ENCODE measurements around the gene SH3PXD2A.

SH3PXD2A gene

DNA sequence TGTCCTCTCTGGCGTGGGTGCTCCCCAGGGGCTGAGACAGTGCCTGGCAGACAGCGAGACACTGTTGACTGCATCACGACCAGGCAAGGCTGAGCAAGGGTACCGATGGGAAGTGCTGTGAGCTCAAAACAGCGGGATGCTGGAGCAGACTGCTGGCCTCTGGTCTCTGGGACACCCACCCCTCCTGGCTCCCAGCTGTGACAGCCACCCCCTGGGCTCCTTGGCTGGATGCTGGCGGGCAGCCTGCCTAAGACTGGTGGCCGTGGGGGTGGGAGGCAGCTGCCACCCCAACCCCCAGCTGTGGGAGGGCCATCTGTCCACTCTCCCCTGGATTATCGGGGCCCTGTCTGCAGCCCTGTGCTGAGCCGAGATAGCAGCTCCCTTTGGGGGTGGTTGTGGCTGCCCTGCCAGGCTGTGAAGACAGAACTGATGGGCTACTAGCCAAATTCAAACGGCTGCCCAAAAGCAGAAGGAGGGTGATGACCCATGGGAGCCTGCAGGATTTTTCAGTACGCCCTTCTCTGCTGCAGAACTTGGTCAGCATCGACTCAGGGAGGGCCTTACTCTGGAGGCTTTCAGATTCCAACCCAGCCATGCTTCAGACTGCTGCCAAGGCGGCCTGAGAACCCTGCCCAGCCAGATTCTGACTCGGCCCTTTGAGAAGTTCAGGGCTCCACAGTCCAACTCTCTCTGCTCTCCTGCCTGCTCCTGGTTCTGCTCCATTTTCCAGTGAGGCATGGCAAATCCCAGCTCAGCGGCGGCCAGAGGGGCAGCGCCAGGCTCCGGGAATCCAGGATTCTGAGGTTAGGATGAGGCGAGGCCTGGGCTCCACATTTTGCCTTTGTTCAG lies 236.6 kb downstream of the SH3PXD2A start:
- Histone ChIP-seq H3K27ac (ENCODE audit: low read length) (peak overlapping the region; percentile 62), H3K36me3 (ENCODE audit: control insufficient read depth in 2 of 2, insufficient read depth in 2 of 2, low read length in 2 of 2) (peaks cover 29 to 36% of the 10 kb centered on the region in 2 donors), H3K9me3 (ENCODE audit: control insufficient read depth in 2 of 2, low read length in 2 of 2) (no peaks in the 10 kb centered on the region), H3K4me3 (ENCODE audit: low read length in 2 of 2) (peak overlapping the region in 1 of 2 donors; percentile 29), H3K4me1 (ENCODE audit: control insufficient read depth, insufficient read depth, low read length) (peaks cover 78% of the 10 kb centered on the region), H3K27me3 (ENCODE audit: control insufficient read depth in 1 of 2, insufficient read depth in 2 of 2, low read length in 2 of 2) (no peaks in the 10 kb centered on the region), H3K9ac (ENCODE audit: low read length in 2 of 2) (no peak overlapping the region)

DNA sequence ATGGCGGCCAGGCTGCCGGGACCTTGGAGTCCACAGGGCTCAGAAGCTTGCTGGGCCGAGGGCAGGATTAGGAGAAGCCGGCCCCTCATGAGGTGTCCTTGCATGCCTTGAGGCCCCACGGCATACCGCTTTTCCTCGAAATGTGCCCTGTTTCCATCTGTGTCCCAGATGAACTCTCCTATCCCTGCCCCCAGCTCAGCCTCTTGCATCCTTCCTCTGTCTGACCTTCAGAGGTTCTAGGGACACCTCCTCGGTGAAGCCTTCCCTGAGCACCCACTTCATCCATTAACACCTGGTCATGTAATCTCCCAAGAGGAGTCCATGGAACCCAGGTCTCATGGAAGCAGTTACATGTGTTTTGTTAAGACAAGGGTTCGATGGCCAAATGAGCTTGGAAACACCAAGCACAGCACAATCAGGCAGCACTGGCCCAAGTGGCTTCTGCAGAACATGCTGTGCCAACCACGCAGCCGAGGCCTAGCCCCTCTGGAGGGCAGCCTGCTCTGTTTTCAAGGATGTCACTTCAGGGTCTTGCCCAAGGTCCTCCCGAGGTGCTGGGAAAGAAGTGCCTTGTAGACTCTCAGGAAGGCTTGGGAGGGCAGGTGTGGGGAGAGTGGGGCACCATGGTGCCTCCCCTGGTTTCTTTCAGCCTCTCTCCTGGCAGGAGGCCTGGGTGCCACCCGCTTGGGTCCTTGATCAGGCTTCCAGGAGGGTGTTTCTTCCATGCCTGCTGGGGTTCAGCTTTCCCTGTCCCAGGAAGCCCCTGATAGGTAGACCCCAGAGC lies 237.6 kb downstream of the SH3PXD2A start:
- H3K9ac ChIP-seq (ENCODE audit: low read length in 2 of 2), result no peak overlapping the region
- peaks cover 76% of the 10 kb centered on the region for H3K4me1 ChIP-seq (ENCODE audit: control insufficient read depth, insufficient read depth, low read length)
- no peaks in the 10 kb centered on the region for H3K27me3 ChIP-seq (ENCODE audit: control insufficient read depth in 1 of 2, insufficient read depth in 2 of 2, low read length in 2 of 2)
- peaks cover 36 to 43% of the 10 kb centered on the region in 2 donors for H3K36me3 ChIP-seq (ENCODE audit: control insufficient read depth in 2 of 2, insufficient read depth in 2 of 2, low read length in 2 of 2)
- H3K4me3 ChIP-seq (ENCODE audit: low read length in 2 of 2), result no peak overlapping the region
- no peak overlapping the region for H3K27ac ChIP-seq (ENCODE audit: low read length)
- H3K9me3 ChIP-seq (ENCODE audit: control insufficient read depth in 2 of 2, low read length in 2 of 2), result no peaks in the 10 kb centered on the region

DNA sequence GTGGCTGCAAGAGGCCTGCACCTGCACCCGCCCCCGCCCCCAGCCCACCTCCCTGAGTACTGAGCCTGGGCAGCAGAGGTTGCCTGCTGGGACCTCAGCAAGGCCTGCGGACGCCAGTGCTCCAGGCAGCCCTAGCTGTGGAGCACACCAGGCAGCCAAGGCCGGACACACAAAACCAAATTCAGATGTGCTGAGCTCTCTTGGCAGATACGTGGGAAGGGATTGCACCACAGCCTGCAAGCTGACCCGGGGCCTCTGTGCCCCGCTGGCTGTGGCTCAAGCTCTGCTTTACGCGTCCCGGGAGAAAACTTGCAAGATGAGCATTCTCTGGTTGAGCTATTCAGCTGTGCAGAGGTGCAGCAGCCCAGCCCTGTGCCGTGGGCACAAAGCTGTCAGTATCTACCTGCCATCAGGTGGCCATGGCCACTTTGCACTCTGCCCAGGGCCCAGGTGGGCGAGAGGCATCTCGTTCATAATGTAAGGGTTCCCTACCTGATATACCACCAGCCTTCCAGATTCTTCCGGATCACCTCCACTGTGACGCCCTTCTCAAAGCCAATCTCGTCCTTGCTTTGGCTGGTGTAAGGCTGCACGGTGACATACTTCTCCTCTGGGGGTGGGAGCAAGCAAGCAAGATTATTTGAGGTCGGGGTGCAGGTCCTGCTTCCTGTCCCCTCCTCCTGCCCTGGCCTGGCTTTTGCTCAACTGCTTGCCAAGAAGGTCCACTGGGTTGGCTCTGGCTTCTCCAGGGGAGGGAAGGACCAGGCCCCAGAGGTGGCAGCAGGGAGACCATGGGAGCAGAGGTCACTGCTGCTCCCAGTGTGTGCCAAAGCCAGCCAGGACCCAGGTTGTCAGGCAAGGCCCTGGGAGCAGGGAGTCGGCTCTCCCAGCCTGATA lies 238.4 kb downstream of the SH3PXD2A start:
- no peak overlapping the region for H3K27ac ChIP-seq (ENCODE audit: low read length)
- no peaks in the 10 kb centered on the region for H3K9me3 ChIP-seq (ENCODE audit: control insufficient read depth in 2 of 2, low read length in 2 of 2)
- no peaks in the 10 kb centered on the region for H3K27me3 ChIP-seq (ENCODE audit: control insufficient read depth in 1 of 2, insufficient read depth in 2 of 2, low read length in 2 of 2)
- no peak overlapping the region for H3K4me3 ChIP-seq (ENCODE audit: low read length in 2 of 2)
- no peak overlapping the region for H3K9ac ChIP-seq (ENCODE audit: low read length in 2 of 2)
- peaks cover 43 to 47% of the 10 kb centered on the region in 2 donors for H3K36me3 ChIP-seq (ENCODE audit: control insufficient read depth in 2 of 2, insufficient read depth in 2 of 2, low read length in 2 of 2)
- peaks cover 73% of the 10 kb centered on the region for H3K4me1 ChIP-seq (ENCODE audit: control insufficient read depth, insufficient read depth, low read length)

DNA sequence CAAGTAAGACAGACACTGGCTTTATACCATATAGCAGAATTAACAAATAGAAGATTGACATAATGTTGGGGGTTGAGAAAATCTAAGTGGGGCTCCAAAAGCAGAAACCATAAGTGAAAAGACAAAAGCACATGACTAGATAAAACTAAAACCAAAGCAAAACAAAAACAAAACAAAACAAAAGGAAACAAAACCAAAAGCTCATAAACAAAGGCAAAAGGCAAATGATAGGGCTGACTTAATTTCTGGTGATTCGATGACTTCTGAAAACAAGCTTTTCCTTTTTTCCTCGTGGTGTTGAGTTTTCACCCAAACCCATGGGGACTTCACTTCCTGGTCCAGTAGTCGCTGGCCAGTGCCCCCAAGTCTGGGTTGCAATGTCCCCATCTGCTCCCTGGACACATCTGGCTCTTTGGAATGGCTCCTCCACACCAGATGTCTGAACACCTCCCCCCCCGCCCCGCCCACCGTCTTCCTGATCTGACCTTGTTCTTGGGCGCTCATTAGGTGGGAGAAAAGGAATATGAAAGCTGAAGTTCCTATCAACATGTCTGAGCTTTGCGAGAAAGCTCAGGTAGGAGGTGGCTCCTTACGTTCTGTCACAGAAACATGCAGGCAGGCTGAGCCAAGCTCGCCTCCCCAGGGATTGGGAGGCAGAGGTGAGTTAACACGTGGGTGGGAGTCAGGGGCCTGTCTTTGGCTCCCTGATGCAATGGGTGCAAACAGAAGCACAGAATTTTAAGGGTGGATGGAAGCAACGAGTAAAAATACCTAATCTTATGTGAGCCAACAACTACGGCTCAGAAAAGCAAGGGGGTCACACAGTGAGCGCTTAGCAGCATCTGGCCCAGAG lies 240.8 kb downstream of the SH3PXD2A start:
- Histone ChIP-seq H3K4me1 (ENCODE audit: control insufficient read depth, insufficient read depth, low read length) (peaks cover 60% of the 10 kb centered on the region), H3K27ac (ENCODE audit: low read length) (peak overlapping the region; percentile 18), H3K4me3 (ENCODE audit: low read length in 2 of 2) (no peak overlapping the region), H3K9me3 (ENCODE audit: control insufficient read depth in 2 of 2, low read length in 2 of 2) (no peaks in the 10 kb centered on the region), H3K27me3 (ENCODE audit: control insufficient read depth in 1 of 2, insufficient read depth in 2 of 2, low read length in 2 of 2) (no peaks in the 10 kb centered on the region), H3K9ac (ENCODE audit: low read length in 2 of 2) (no peak overlapping the region), H3K36me3 (ENCODE audit: control insufficient read depth in 2 of 2, insufficient read depth in 2 of 2, low read length in 2 of 2) (peaks cover 50 to 54% of the 10 kb centered on the region in 2 donors)

DNA sequence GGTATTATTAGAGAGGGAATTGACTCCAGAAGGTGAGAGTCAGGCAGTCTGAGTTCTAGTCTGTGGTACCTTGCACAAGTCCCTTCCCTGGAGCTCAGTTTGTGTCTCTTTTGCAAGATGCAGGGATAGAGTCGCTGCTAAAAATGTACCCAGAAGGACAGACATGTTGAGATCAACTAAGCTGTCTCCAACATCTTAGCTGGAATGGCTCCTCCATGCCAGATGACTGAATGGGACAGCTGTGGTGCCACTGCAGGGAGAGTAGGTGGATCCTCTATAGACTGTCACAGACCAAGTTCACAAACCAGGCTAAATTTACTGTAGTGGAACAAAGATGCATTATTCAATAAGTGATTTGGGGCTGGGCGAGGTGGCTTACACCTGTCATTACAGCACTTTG lies 241.8 kb downstream of the SH3PXD2A start:
- Histone ChIP-seq H3K9ac (ENCODE audit: low read length in 2 of 2) (no peak overlapping the region), H3K27me3 (ENCODE audit: control insufficient read depth in 1 of 2, insufficient read depth in 2 of 2, low read length in 2 of 2) (no peaks in the 10 kb centered on the region), H3K27ac (ENCODE audit: low read length) (no peak overlapping the region), H3K4me3 (ENCODE audit: low read length in 2 of 2) (no peak overlapping the region), H3K36me3 (ENCODE audit: control insufficient read depth in 2 of 2, insufficient read depth in 2 of 2, low read length in 2 of 2) (peaks cover 55 to 61% of the 10 kb centered on the region in 2 donors), H3K4me1 (ENCODE audit: control insufficient read depth, insufficient read depth, low read length) (peaks cover 51% of the 10 kb centered on the region), H3K9me3 (ENCODE audit: control insufficient read depth in 2 of 2, low read length in 2 of 2) (no peaks in the 10 kb centered on the region)

DNA sequence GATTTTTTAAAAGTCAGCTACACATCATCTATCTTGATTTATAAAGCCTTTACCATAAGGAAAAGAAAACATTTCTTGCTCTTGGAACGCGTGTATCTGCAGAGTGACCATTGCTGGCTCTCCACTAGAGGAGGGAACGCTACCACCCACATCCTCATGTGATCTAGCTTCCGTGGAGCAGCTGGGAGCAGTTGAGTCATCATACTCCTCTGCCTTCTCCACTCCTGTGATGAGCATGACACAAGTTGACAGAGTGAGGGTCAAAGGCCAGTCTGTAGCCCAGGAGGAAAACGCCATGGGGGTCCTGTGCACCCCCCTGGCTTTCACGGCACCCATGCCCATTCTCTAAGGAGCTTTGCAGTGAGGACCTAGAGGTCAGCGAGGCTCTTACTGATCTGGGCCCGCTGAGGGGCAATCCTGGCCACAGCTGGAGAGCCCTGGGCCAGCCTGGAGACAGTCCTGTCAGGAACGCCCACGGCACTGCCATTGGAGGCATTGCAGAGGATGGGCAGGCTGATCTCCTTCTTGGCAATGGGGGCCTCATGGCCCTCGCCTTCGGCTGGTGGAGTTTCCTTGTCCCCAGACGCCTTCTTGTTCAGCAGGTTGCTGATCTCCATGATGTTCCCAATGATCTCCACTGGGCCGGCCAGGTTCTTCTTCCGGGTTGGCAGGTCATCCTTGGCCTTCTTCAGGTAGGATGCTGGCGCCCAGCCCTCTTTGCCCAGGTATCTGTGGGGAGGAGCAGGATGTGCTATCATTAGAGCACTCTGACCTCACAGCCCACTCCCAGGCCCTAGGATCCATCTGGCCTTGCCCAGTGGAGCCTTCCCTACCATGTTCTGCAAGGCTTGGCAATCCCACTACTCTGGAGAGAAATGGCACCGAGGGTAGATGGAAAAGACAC lies 242.7 kb downstream of the SH3PXD2A start:
- H3K9ac ChIP-seq (ENCODE audit: low read length in 2 of 2), result no peak overlapping the region
- no peak overlapping the region for H3K4me3 ChIP-seq (ENCODE audit: low read length in 2 of 2)
- H3K4me1 ChIP-seq (ENCODE audit: control insufficient read depth, insufficient read depth, low read length), result peaks cover 42% of the 10 kb centered on the region
- no peaks in the 10 kb centered on the region for H3K9me3 ChIP-seq (ENCODE audit: control insufficient read depth in 2 of 2, low read length in 2 of 2)
- H3K27ac ChIP-seq (ENCODE audit: low read length), result no peak overlapping the region
- H3K27me3 ChIP-seq (ENCODE audit: control insufficient read depth in 1 of 2, insufficient read depth in 2 of 2, low read length in 2 of 2), result no peaks in the 10 kb centered on the region
- peaks cover 55 to 59% of the 10 kb centered on the region in 2 donors for H3K36me3 ChIP-seq (ENCODE audit: control insufficient read depth in 2 of 2, insufficient read depth in 2 of 2, low read length in 2 of 2)

DNA sequence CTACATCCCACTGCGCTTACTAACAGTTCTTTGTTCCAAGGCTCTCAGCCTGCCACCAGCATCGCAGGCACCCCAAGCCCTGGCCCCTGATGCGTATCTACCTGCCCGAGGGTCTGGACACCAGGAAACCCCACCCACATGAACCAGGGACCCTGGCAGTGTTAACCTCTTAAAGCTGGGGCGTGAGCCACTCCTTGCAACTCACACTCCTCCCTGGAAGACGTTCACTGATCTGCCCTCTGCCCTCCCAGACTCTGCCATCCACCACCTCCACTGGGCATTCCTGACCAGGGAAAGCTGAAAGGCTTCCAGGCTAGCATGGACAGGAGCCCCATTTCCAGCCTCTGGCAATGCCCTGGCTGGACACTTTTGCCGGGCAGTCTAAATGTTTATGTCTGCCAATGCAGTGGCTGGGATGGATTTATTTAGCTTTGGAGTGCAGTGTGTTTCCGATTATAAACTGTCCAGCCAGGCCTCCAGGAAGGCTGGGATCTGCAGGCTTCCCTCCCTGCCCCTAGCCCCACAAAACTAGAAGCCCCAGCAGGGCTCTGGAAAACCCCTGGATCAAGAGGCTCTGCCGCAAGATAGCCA lies 244.4 kb downstream of the SH3PXD2A start:
- H3K4me1 ChIP-seq (ENCODE audit: control insufficient read depth, insufficient read depth, low read length), result peaks cover 25% of the 10 kb centered on the region
- H3K9ac ChIP-seq (ENCODE audit: low read length in 2 of 2), result no peak overlapping the region
- no peak overlapping the region for H3K27ac ChIP-seq (ENCODE audit: low read length)

DNA sequence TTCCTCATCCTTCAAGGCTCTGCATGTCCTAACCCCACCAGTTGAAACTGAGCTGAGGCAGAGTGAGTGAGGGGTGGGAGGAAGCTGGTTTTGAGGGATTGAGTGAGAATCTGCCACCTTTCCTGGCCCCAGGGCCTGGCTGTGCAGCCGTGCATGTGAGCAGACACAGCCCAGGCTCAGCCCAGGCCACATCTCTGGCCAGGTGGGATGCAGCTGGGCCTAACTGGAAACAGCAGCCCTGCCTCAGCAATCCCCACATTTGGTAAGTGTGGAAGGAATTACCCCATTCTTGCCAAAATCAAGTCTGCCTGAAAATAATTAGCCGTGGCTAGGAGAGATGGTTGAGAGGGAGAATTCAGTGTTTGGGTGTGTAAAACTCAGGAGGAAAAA lies 245.3 kb downstream of the SH3PXD2A start:
- Histone ChIP-seq H3K27ac (ENCODE audit: low read length) (no peak overlapping the region), H3K27me3 (ENCODE audit: control insufficient read depth in 1 of 2, insufficient read depth in 2 of 2, low read length in 2 of 2) (no peaks in the 10 kb centered on the region), H3K9me3 (ENCODE audit: control insufficient read depth in 2 of 2, low read length in 2 of 2) (no peaks in the 10 kb centered on the region), H3K4me3 (ENCODE audit: low read length in 2 of 2) (no peak overlapping the region), H3K9ac (ENCODE audit: low read length in 2 of 2) (no peak overlapping the region), H3K4me1 (ENCODE audit: control insufficient read depth, insufficient read depth, low read length) (peaks cover 28% of the 10 kb centered on the region), H3K36me3 (ENCODE audit: control insufficient read depth in 2 of 2, insufficient read depth in 2 of 2, low read length in 2 of 2) (peaks cover 44 to 50% of the 10 kb centered on the region in 2 donors)

More for the DNA sequence above, 244.4 kb downstream of the SH3PXD2A start:
- H3K9me3 ChIP-seq (ENCODE audit: control insufficient read depth in 2 of 2, low read length in 2 of 2), result no peaks in the 10 kb centered on the region
- H3K4me3 ChIP-seq (ENCODE audit: low read length in 2 of 2), result no peak overlapping the region
- peaks cover 44 to 49% of the 10 kb centered on the region in 2 donors for H3K36me3 ChIP-seq (ENCODE audit: control insufficient read depth in 2 of 2, insufficient read depth in 2 of 2, low read length in 2 of 2)
- H3K27me3 ChIP-seq (ENCODE audit: control insufficient read depth in 1 of 2, insufficient read depth in 2 of 2, low read length in 2 of 2), result no peaks in the 10 kb centered on the region
